H9 (cell line): ENCODE results near the gene TNPO2. TPM values are rescaled to one million over a fixed set of nuclear protein-coding genes. Genes with fewer than 3 reads are reported as not detected.
A peak's percentile ranks its signal among the peaks of the same experiment; 100 is the strongest.

Experiments
- DNase-seq: peaks from one replicate; pipeline ENCODE4 v3.0.0-alpha.2; 2017
- H2AFZ ChIP-seq: one replicate; pipeline ENCODE4 v1.6.1; 2013; ENCODE audit warnings: mild to moderate bottlenecking, low read length, control low read depth, moderate library complexity
- H2AK5ac ChIP-seq: 2 replicates; pipeline ENCODE4 v1.6.1; 2013; ENCODE audit warnings: low read length, control low read depth, mixed read lengths; ENCODE audit not compliant: insufficient read length
- H2BK120ac ChIP-seq: one replicate; pipeline ENCODE4 v1.6.1; 2013; ENCODE audit warnings: low read depth, mild to moderate bottlenecking, low read length, control low read depth, inconsistent platforms; ENCODE audit not compliant: poor library complexity, severe bottlenecking
- H2BK12ac ChIP-seq: 2 replicates; pipeline ENCODE4 v1.6.1; 2013; ENCODE audit warnings: low read length, control low read depth, mixed read lengths, low read depth; ENCODE audit not compliant: insufficient read length
- H2BK15ac ChIP-seq: 2 replicates; pipeline ENCODE4 v1.6.1; 2013; ENCODE audit warnings: low read depth, low read length, control low read depth
- H2BK20ac ChIP-seq: one replicate; pipeline ENCODE4 v1.6.1; 2013; ENCODE audit warnings: low read depth, mild to moderate bottlenecking, low read length, control low read depth, inconsistent platforms; ENCODE audit not compliant: poor library complexity, severe bottlenecking
- H2BK5ac ChIP-seq: 2 replicates; pipeline ENCODE4 v1.6.1; 2013; ENCODE audit warnings: low read length, control low read depth, mixed read lengths; ENCODE audit not compliant: insufficient read length
- H3K14ac ChIP-seq: 2 replicates; pipeline ENCODE4 v1.6.1; 2013; ENCODE audit warnings: low read length, control low read depth; ENCODE audit not compliant: insufficient read depth
- H3K18ac ChIP-seq: 2 replicates; pipeline ENCODE4 v1.6.1; 2013; ENCODE audit warnings: low read depth, mild to moderate bottlenecking, mixed read lengths, low read length, control low read depth; ENCODE audit not compliant: insufficient read length
- H3K23ac ChIP-seq: 2 replicates; pipeline ENCODE4 v1.6.1; 2013; ENCODE audit warnings: low read length, control low read depth, mixed read lengths, low read depth; ENCODE audit not compliant: insufficient read length
- H3K23me2 ChIP-seq: 2 replicates; pipeline ENCODE4 v1.6.1; 2013; ENCODE audit warnings: low read depth, mild to moderate bottlenecking, mixed read lengths, low read length, control low read depth; ENCODE audit not compliant: insufficient read length, poor library complexity, severe bottlenecking
- H3K27ac ChIP-seq: 2 replicates; pipeline ENCODE4 v1.5.1; 2013; ENCODE audit warnings: low read length, control low read depth, mixed read lengths, low read depth; ENCODE audit not compliant: insufficient read length
- H3K27me3 ChIP-seq: 2 replicates; pipeline ENCODE4 v1.6.1; 2013; ENCODE audit warnings: low read length, control low read depth, inconsistent platforms; ENCODE audit not compliant: insufficient read depth
- H3K4ac ChIP-seq: 2 replicates; pipeline ENCODE4 v1.6.1; 2013; ENCODE audit warnings: low read depth, mild to moderate bottlenecking, control low read depth, inconsistent platforms, low read length, moderate library complexity
- H3K4me1 ChIP-seq: 2 replicates; pipeline ENCODE4 v1.6.1; 2013; ENCODE audit warnings: low read length, control low read depth, inconsistent platforms; ENCODE audit not compliant: insufficient read depth
- H3K4me2 ChIP-seq: 2 replicates; pipeline ENCODE4 v1.6.1; 2013; ENCODE audit warnings: low read length, control low read depth, mixed read lengths; ENCODE audit not compliant: insufficient read length, insufficient read depth
- H3K56ac ChIP-seq: 2 replicates; pipeline ENCODE4 v1.6.1; 2013; ENCODE audit warnings: low read depth, mild to moderate bottlenecking, mixed read lengths, low read length, control low read depth; ENCODE audit not compliant: insufficient read length
- H3K79me1 ChIP-seq: 2 replicates; pipeline ENCODE4 v1.6.1; 2013; ENCODE audit warnings: low read depth, mild to moderate bottlenecking, moderate library complexity, low read length, control low read depth, inconsistent platforms; ENCODE audit not compliant: insufficient read depth, poor library complexity, severe bottlenecking
- H3K79me2 ChIP-seq: 2 replicates; pipeline ENCODE4 v1.6.1; 2013; ENCODE audit warnings: low read length, control low read depth, inconsistent platforms; ENCODE audit not compliant: insufficient read depth
- H3K9ac ChIP-seq: 2 replicates; pipeline ENCODE4 v1.6.1; 2013; ENCODE audit warnings: low read length, control low read depth, mixed read lengths; ENCODE audit not compliant: insufficient read length; ENCODE audit errors: extremely low read depth
- H3K9me3 ChIP-seq: one replicate; pipeline ENCODE4 v1.6.1; 2013; ENCODE audit warnings: low read depth, low read length, inconsistent platforms; ENCODE audit not compliant: control insufficient read depth
- H3T11ph ChIP-seq: one replicate; pipeline ENCODE4 v1.6.1; 2013; ENCODE audit warnings: mild to moderate bottlenecking, low read length, control low read depth, inconsistent platforms
- H4K20me1 ChIP-seq: one replicate; pipeline ENCODE4 v1.6.1; 2013; ENCODE audit not compliant: control insufficient read depth, insufficient read length, insufficient read depth
- H4K5ac ChIP-seq: 2 replicates; pipeline ENCODE4 v1.6.1; 2013; ENCODE audit warnings: low read depth, mild to moderate bottlenecking, mixed read lengths, low read length, control low read depth; ENCODE audit not compliant: insufficient read length
- H4K8ac ChIP-seq: replicated peaks from 2 replicates; pipeline ENCODE4 v1.6.1; 2013; ENCODE audit warnings: low read length, control low read depth, mixed read lengths, low read depth; ENCODE audit not compliant: insufficient read length
- H4K91ac ChIP-seq: 2 replicates; pipeline ENCODE4 v1.6.1; 2013; ENCODE audit warnings: low read depth, mild to moderate bottlenecking, moderate library complexity, mixed read lengths, low read length, control low read depth; ENCODE audit not compliant: insufficient read length
- H3K27ac Mint-ChIP-seq, 3 experiments: 2 replicates in 2 of 3; 3 replicates in 1 of 3; pipeline ENCODE4 v1.8.0; 2020 to 2021; ENCODE audit warnings: mixed read lengths in 3 of 3, mild to moderate bottlenecking in 1 of 3, moderate library complexity in 1 of 3
- H3K27me3 Mint-ChIP-seq: 2 replicates; pipeline ENCODE4 v1.8.0; 2021; ENCODE audit warnings: low read depth, mild to moderate bottlenecking, moderate library complexity, mixed read lengths
- H3K36me3 Mint-ChIP-seq, 3 experiments: 2 replicates in 2 of 3; 3 replicates in 1 of 3; pipeline ENCODE4 v1.8.0; 2020 to 2021; ENCODE audit warnings: low read depth in 3 of 3, mixed read lengths in 3 of 3; ENCODE audit not compliant: insufficient read depth in 1 of 3
- H3K4me1 Mint-ChIP-seq, 2 experiments: 2 replicates each; pipeline ENCODE4 v1.8.0; 2020; ENCODE audit warnings: mixed read lengths in 2 of 2
- H3K4me3 Mint-ChIP-seq, 2 experiments: 2 replicates in 1 of 2; 3 replicates in 1 of 2; pipeline ENCODE4 v1.8.0; 2020 to 2021; ENCODE audit warnings: mild to moderate bottlenecking in 2 of 2, mixed read lengths in 2 of 2, moderate library complexity in 1 of 2
- H3K9me3 Mint-ChIP-seq, 2 experiments: 2 replicates in 1 of 2; 3 replicates in 1 of 2; pipeline ENCODE4 v1.8.0; 2020; ENCODE audit warnings: mild to moderate bottlenecking in 2 of 2, mixed read lengths in 2 of 2, moderate library complexity in 1 of 2
- WGBS: extraction: QIAGEN DNeasy Blood & Tissue Kit; methylation state at CpG from one replicate; pipeline ENCODE4 v1.1.7; 2013; ENCODE audit warnings: missing lambda C conversion rate, low lambda C conversion rate, mixed read lengths; ENCODE audit not compliant: insufficient read length; ENCODE audit errors: extremely low coverage; 5-methylcytosine and 5-hydroxymethylcytosine counted together
- total RNA-seq: library from RNA; stranded (reverse); gene quantifications from 2 replicates; pipeline ENCODE4 v1.2.1, GENCODE V29; 2021
- TF ChIP-seq, protein P1 (sequence below): fragments of 200-600 bp; sonication (generic); conservative IDR thresholded peaks from 3 replicates; pipeline ENCODE4 v1.8.0; 2021; ENCODE audit warnings: antibody characterized with exemption, mild to moderate bottlenecking

Gene TNPO2
- total RNA-seq, 1 experiment from 2014 or later = 159 TPM

DNA sequence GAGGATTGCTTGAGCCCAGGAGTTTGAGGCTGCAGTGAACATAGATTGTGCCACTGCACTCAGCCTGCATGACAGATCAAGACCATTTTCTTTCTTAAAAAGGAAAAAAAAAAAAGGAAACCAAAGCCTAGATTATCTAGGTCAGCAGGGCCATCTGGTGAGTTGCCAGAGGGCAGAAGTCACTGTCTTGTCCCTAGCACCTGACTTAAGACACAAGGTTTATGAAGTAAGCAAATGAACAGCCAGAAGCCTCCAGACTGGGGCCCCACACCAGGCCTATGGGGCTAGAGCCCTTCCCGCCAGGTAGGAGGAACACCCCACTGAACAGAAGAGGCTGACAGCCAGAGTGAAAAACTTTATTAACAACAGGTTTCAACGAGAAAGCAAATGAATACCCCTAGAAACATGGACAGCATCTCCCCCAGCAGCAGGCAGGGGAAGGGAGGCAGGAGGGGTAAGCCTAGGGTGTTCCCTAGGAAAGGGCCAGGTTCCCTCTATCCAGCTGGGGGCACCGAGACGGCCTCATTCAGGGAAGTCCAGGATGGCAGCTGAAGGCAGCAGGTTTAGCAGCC is 55.9 kb downstream of the TNPO2 start:
- Histone ChIP-seq H3K9me3 (no peaks in the 10 kb centered on the region), H4K20me1 (no peaks in the 10 kb centered on the region), H3K79me1 (no peaks in the 10 kb centered on the region), H3K4me1 (no peaks in the 10 kb centered on the region), H3K27ac (no peak overlapping the region), H2BK20ac (no peak overlapping the region), H2BK15ac (no peak overlapping the region), H3K9ac (no peak overlapping the region), H2AK5ac (no peak overlapping the region), H2AFZ (no peak overlapping the region), H4K5ac (no peak overlapping the region), H3K4ac (no peak overlapping the region), H2BK5ac (no peak overlapping the region), H2BK12ac (no peak overlapping the region), H3K23ac (no peak overlapping the region), H3T11ph (no peak overlapping the region), H3K27me3 (no peaks in the 10 kb centered on the region), H4K91ac (no peak overlapping the region), H3K4me2 (no peak overlapping the region), H4K8ac (no peak overlapping the region), H3K79me2 (no peaks in the 10 kb centered on the region), H2BK120ac (no peak overlapping the region), H3K14ac (no peak overlapping the region), H3K23me2 (peaks cover 24% of the 10 kb centered on the region), H3K56ac (no peak overlapping the region), H3K18ac (no peak overlapping the region)
- TF ChIP-seq, protein P1, sequence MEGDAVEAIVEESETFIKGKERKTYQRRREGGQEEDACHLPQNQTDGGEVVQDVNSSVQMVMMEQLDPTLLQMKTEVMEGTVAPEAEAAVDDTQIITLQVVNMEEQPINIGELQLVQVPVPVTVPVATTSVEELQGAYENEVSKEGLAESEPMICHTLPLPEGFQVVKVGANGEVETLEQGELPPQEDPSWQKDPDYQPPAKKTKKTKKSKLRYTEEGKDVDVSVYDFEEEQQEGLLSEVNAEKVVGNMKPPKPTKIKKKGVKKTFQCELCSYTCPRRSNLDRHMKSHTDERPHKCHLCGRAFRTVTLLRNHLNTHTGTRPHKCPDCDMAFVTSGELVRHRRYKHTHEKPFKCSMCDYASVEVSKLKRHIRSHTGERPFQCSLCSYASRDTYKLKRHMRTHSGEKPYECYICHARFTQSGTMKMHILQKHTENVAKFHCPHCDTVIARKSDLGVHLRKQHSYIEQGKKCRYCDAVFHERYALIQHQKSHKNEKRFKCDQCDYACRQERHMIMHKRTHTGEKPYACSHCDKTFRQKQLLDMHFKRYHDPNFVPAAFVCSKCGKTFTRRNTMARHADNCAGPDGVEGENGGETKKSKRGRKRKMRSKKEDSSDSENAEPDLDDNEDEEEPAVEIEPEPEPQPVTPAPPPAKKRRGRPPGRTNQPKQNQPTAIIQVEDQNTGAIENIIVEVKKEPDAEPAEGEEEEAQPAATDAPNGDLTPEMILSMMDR = no peak
- H3K9me3 Mint-ChIP-seq = peaks cover 0 to 1% of the 10 kb centered on the region in 2 experiments; a peak in 2 of 5 replicates
- peak overlapping the region; percentile 93 to 94 for H3K4me3 Mint-ChIP-seq
- peaks cover 11 to 33% (median 30%) of the 10 kb centered on the region in 3 experiments for H3K36me3 Mint-ChIP-seq
- H3K4me1 Mint-ChIP-seq = peaks cover 27 to 50% of the 10 kb centered on the region in 2 experiments
- peaks cover 2% of the 10 kb centered on the region for H3K27me3 Mint-ChIP-seq
- no CpG with 5 or more reads among the region's 4 CpGs for WGBS
- DNase-seq = no peak
- no peak overlapping the region for H3K27ac Mint-ChIP-seq
